Activated CD4-positive, alpha-beta memory T cell treated with anti-CD3 and anti-CD28 coated beads, Interleukin-2, amount 10 ng/mL, durations not matched to agents 7 days and 5 days (primary cell): ENCODE results near the gene C3orf70. TPM values are rescaled to one million over a fixed set of nuclear protein-coding genes. Genes with fewer than 3 reads are reported as not detected.
A peak's percentile ranks its signal among the peaks of the same experiment; 100 is the strongest.

Experiments used
- CTCF ChIA-PET: fragments of 350-600 bp; sonication (Branson Sonifier 250); formaldehyde crosslinking; loops from one replicate; lab custom pipeline; 2021; ENCODE audit warnings: antibody characterized with exemption, inconsistent platforms; lab: Charles Lee
- POLR2A ChIA-PET: fragments of 350-600 bp; sonication (Branson Sonifier 250); formaldehyde crosslinking; loops from one replicate; lab custom pipeline; 2021; ENCODE audit warnings: antibody characterized with exemption; lab: Charles Lee
- DNase-seq: peaks from one replicate; pipeline ENCODE4 v3.0.0-alpha.2; 2020
- H3K27ac Mint-ChIP-seq: one replicate; pipeline ENCODE4 v1.8.0; 2021; ENCODE audit warnings: mild to moderate bottlenecking, mixed read lengths
- H3K27me3 Mint-ChIP-seq: one replicate; pipeline ENCODE4 v1.8.0; 2021; ENCODE audit warnings: mixed read lengths
- H3K36me3 Mint-ChIP-seq: one replicate; pipeline ENCODE4 v1.8.0; 2021; ENCODE audit warnings: low read depth, mixed read lengths
- H3K4me1 Mint-ChIP-seq: one replicate; pipeline ENCODE4 v1.8.0; 2021; ENCODE audit warnings: mixed read lengths
- H3K4me3 Mint-ChIP-seq: one replicate; pipeline ENCODE4 v1.8.0; 2021; ENCODE audit warnings: mild to moderate bottlenecking, mixed read lengths
- H3K9me3 Mint-ChIP-seq: one replicate; pipeline ENCODE4 v1.8.0; 2021; ENCODE audit warnings: mixed read lengths
- total RNA-seq, 2 experiments: library from RNA; stranded (reverse); gene quantifications; one replicate each; pipeline ENCODE4 v1.2.3, GENCODE V29; 2021

The C3orf70 gene, protein sequence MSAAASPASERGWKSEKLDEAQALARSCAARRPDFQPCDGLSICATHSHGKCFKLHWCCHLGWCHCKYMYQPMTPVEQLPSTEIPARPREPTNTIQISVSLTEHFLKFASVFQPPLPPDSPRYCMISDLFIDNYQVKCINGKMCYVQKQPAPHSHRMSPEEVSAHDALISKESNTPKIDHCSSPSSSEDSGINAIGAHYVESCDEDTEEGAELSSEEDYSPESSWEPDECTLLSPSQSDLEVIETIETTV
- total RNA-seq = under 1 TPM in 1 of 2 experiments, not detected in 1; 0.03 TPM

DNA sequence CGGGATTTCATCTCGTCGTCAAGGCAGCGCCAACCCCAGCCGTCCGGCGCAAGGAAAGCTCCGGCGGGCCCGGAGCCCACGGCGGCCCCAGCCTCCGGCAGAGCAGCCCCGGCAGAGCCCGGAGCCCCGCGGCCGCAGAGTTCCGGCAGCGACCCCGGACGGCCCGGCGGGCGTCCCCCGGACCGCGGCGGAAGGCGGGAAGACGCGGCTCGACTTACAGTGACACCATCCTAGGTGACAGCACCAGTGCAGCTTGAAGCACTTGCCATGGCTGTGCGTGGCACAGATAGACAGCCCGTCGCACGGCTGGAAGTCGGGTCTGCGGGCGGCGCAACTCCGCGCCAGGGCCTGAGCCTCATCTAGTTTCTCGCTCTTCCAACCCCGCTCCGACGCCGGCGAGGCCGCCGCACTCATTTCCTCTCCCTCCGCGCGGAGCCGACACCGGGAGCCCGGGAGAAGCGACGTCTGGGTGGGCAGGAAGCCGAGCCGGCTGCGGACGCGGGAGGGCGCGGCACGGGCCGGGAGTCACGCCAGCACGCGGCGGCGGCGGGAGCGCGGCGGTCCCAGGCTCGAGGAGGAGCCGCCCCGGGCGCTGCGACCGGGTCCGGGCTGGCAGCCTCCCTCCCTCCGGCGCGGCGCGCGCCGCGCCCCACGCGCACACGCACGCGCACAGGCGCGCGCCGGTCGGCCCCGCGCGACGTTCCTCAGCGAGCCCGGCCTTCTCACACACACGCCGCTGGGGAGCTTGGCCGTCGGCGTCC, at the start of gene C3orf70:
C3orf70 (minus strand) TSS at position 651 of the 761 bp plus-strand sequence; CDS start at position 414, 237 bp downstream.
- ChIA-PET CTCF (interaction anchor here (0.8 kb wide), 1 partner anchor 338 kb away, joined by 3 read pairs; no protein-coding TSS in a partner anchor), POLR2A (no interaction called here)
- Mint-ChIP-seq H3K4me3 (peak within 1 kb of the TSS; percentile 71), H3K36me3 (no peaks in the 10 kb centered on the region), H3K9me3 (no peaks in the 10 kb centered on the region), H3K27me3 (peaks cover 40% of the 10 kb centered on the region), H3K4me1 (peaks cover 5% of the 10 kb centered on the region), H3K27ac (no peak within 1 kb of the TSS)
- DNase-seq = peak; percentile 28

DNA sequence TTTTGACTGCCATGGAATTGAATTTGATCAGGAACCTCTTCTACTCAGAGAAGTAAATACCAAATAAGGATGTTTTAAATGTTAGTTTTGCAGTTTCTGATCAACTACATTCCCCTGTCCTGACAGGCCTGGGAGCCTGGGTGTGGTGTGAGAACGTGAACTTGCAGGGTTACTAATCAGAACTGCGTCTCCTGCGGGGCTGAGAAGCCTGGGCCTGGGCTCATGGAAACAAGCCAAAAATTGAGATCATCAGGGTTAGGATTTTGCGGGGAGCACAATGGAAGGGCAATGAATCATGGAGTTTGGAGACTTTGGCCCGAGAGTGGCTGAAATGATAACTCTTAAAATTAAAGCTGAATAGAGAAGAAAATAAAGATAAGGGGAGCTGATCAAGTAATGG, 47.8 kb upstream of the C3orf70 start:
- no peaks in the 10 kb centered on the region for H3K9me3 Mint-ChIP-seq
- POLR2A ChIA-PET = no interaction called here
- CTCF ChIA-PET = no interaction called here
- H3K27me3 Mint-ChIP-seq = peaks cover 2% of the 10 kb centered on the region
- DNase-seq = no peak
- H3K4me3 Mint-ChIP-seq = no peak overlapping the region
- no peak overlapping the region for H3K27ac Mint-ChIP-seq
- H3K36me3 Mint-ChIP-seq = no peaks in the 10 kb centered on the region
- no peaks in the 10 kb centered on the region for H3K4me1 Mint-ChIP-seq

DNA sequence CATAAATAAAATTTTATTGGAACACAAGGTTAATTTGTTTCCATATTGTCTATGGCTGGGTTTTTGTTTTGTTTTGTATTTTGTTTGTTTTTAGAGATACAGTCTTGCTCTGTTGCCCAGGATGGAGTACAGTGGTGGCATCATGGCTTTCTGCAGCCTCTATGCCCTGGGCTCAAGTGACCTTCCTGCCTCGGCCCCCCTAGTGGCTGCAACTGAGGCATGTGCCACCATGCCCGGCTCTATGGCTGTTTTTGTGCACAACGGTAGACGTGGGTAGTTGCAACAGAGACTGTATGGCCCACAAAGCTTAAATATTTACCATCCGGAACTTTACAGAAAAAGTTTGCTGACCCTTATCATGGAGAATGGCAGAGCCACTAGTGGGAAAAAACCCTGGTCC, 46.8 kb upstream of the C3orf70 start:
- H3K27ac Mint-ChIP-seq = no peak overlapping the region
- peaks cover 2% of the 10 kb centered on the region for H3K27me3 Mint-ChIP-seq
- DNase-seq = no peak
- CTCF ChIA-PET = no interaction called here
- no peaks in the 10 kb centered on the region for H3K36me3 Mint-ChIP-seq
- H3K4me1 Mint-ChIP-seq = no peaks in the 10 kb centered on the region
- H3K9me3 Mint-ChIP-seq = peaks cover 4% of the 10 kb centered on the region
- POLR2A ChIA-PET = no interaction called here
- H3K4me3 Mint-ChIP-seq = no peak overlapping the region

- DNase-seq = no peak
- Mint-ChIP-seq H3K4me3 (no peak overlapping the region), H3K27ac (no peak overlapping the region), H3K4me1 (no peaks in the 10 kb centered on the region), H3K36me3 (no peaks in the 10 kb centered on the region), H3K27me3 (peaks cover 2% of the 10 kb centered on the region), H3K9me3 (peaks cover 4% of the 10 kb centered on the region)
- CTCF ChIA-PET = no interaction called here
- POLR2A ChIA-PET = no interaction called here
These were observed 46.3 kb upstream of the C3orf70 start for GRCh38 chr3:185199206-185199605.

DNA sequence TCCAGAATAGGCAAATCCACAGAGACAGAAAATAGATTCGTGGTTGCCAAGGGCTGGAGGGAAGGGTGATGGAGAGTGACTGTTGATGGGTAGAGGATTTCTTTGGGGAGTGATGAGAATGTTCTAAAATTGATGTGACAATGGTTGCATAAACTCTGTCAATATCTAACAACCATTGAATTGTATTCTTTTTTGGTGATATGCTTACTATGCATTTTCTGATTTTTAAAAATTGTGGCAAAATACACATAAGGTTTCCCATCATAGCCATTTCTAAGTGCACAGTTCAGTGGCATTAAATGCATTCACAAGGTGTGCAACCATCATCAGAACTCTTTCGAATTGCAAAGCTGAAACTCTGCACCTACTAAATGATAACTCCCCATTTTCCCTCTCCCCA, 44.2 kb upstream of the C3orf70 start:
- no peak for DNase-seq
- Mint-ChIP-seq H3K27me3 (peaks cover 2% of the 10 kb centered on the region), H3K4me1 (no peaks in the 10 kb centered on the region), H3K27ac (no peak overlapping the region), H3K36me3 (no peaks in the 10 kb centered on the region), H3K4me3 (no peak overlapping the region), H3K9me3 (peaks cover 4% of the 10 kb centered on the region)
- ChIA-PET CTCF (no interaction called here), POLR2A (no interaction called here)

DNA sequence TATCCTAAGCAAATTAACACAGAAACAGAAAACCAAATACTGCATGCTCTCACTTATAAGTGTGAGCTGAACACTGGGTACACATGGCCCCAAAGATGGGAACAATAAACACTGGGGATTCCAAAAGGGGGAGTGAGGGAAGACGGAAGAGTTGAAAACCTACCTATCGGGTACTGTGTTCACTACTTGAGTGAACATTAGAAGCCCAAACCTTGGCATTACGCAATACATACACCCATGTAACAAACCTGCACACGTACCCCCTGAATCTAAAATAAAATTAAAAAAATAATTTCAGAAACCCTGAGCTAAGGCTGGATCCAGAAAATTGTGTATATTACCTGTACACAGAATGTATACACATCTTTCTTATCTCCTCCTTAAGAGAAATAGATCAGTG, 42.8 kb upstream of the C3orf70 start:
- Mint-ChIP-seq H3K27me3 (peaks cover 2% of the 10 kb centered on the region), H3K4me3 (no peak overlapping the region), H3K27ac (no peak overlapping the region), H3K36me3 (no peaks in the 10 kb centered on the region), H3K4me1 (no peaks in the 10 kb centered on the region), H3K9me3 (peaks cover 4% of the 10 kb centered on the region)
- POLR2A ChIA-PET = no interaction called here
- DNase-seq = no peak
- CTCF ChIA-PET = no interaction called here

GRCh38 chr3:185188816-185189215, 36.0 kb upstream of the C3orf70 start:
- ChIA-PET POLR2A (no interaction called here), CTCF (no interaction called here)
- no peaks in the 10 kb centered on the region for H3K9me3 Mint-ChIP-seq
- H3K36me3 Mint-ChIP-seq = no peaks in the 10 kb centered on the region
- no peaks in the 10 kb centered on the region for H3K4me1 Mint-ChIP-seq
- H3K27ac Mint-ChIP-seq = no peak overlapping the region
- peaks cover 6% of the 10 kb centered on the region for H3K27me3 Mint-ChIP-seq
- no peak overlapping the region for H3K4me3 Mint-ChIP-seq
- DNase-seq = no peak

DNA sequence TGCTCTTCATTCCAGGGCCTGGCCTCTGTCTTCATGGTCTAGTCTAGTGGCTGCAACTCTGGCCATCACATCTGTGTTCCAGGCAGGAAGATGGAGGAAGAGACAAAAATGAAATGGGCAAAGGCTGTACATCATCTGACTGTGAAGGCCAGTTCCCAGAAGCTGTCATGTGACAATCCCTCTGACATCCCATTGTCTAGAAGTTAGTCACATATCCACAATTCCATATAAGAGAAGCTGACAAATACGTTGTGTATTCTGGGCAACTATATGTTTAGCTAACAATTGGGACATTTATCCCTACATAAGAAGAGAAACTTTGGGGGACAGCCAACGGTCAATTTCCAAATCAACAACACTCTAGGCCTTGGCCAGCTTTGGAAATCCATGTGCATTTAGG, 34.5 kb upstream of the C3orf70 start:
- no peak for DNase-seq
- Mint-ChIP-seq H3K4me3 (no peak overlapping the region), H3K27me3 (peaks cover 8% of the 10 kb centered on the region), H3K4me1 (no peaks in the 10 kb centered on the region), H3K27ac (no peak overlapping the region), H3K36me3 (no peaks in the 10 kb centered on the region), H3K9me3 (no peaks in the 10 kb centered on the region)
- ChIA-PET CTCF (no interaction called here), POLR2A (no interaction called here)

GRCh38 chr3:185176750-185177359, 24.0 kb upstream of the C3orf70 start:
- H3K4me3 Mint-ChIP-seq = no peak overlapping the region
- ChIA-PET POLR2A (interaction anchor here (0.9 kb wide), 1 partner anchor 20 kb away, joined by 3 read pairs; no protein-coding TSS in a partner anchor), CTCF (interaction anchor here (0.5 to 2.2 kb wide), 13 partner anchors 8 to 616 kb away, joined by 3 to 7 read pairs (median 3); partner anchors contain the start of gene EPHB3)
- no peaks in the 10 kb centered on the region for H3K9me3 Mint-ChIP-seq
- H3K36me3 Mint-ChIP-seq = no peaks in the 10 kb centered on the region
- DNase-seq = peak; percentile 39
- H3K27me3 Mint-ChIP-seq = peaks cover 1% of the 10 kb centered on the region
- no peak overlapping the region for H3K27ac Mint-ChIP-seq
- H3K4me1 Mint-ChIP-seq = no peaks in the 10 kb centered on the region

GRCh38 chr3:185175370-185175987, 22.6 kb upstream of the C3orf70 start:
- ChIA-PET CTCF (interaction anchor here (1.0 to 2.2 kb wide), 5 partner anchors 10 to 614 kb away, joined by 3 to 7 read pairs (median 4); partner anchors contain the start of gene EPHB3), POLR2A (interaction anchor here (0.9 kb wide), 1 partner anchor 18 kb away, joined by 3 read pairs; no protein-coding TSS in a partner anchor)
- DNase-seq = no peak
- Mint-ChIP-seq H3K4me3 (no peak overlapping the region), H3K27ac (no peak overlapping the region), H3K9me3 (no peaks in the 10 kb centered on the region), H3K36me3 (no peaks in the 10 kb centered on the region), H3K27me3 (peaks cover 1% of the 10 kb centered on the region), H3K4me1 (no peaks in the 10 kb centered on the region)

DNA sequence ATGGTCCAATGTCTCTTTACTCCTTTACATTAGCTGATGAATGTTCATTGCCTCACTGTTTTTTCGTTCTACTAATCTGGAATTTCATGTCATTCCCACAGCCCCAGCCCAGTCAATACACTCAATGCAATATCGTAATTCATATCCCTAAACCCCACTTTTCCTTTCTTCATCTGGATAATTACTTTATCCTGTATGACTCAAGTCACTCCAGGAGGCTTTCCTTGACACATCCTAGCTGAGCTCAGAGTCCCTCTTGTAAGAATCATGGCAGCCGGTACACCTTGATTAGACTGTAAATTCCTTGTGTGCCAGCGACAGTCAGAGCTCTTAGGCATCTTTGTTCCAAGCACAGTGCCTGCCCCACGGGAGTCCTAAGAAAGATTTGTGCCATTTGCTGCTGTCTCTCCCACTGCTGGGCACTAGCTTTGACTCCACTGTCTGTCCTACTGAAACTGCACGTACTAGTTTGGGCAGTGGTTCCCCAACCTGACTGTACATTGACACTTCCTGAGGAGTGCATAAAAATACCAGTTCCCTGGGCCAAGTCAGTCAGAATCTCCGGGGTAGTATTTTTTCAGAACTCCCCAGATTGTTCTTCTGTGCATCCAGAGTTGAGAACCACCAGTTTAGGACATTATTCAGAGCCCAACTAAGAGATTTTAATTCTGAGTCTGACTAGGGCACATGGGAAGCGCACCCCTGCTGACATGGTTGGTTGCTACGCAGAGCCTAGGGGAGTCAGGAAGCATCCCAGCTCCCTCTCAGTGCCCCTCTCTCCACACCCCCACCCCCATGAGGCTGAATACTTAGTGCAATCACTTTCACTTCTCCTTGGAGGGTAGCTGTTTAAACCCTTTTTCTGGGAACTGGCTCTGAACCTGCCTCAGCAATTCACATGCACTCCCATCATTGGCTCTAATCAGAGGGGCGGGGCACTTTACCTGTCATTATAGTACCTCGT, 19.5 kb upstream of the C3orf70 start:
- ChIA-PET POLR2A (no interaction called here), CTCF (interaction anchor here (0.6 to 1.5 kb wide), 2 partner anchors 9 to 298 kb away, joined by 4 read pairs; no protein-coding TSS in a partner anchor)
- H3K9me3 Mint-ChIP-seq = no peaks in the 10 kb centered on the region
- H3K36me3 Mint-ChIP-seq = no peaks in the 10 kb centered on the region
- no peak for DNase-seq
- no peak overlapping the region for H3K27ac Mint-ChIP-seq
- H3K4me1 Mint-ChIP-seq = no peaks in the 10 kb centered on the region
- no peak overlapping the region for H3K4me3 Mint-ChIP-seq
- peaks cover 1% of the 10 kb centered on the region for H3K27me3 Mint-ChIP-seq
